Kidney (tissue), 14 donors: ENCODE results near the gene NINL. TPM values are rescaled to one million over a fixed set of nuclear protein-coding genes. Genes with fewer than 3 reads are reported as not detected.

Experiments
- DNase-seq, 5 donors: peaks; one replicate each; pipeline ENCODE4 v3.0.0-alpha.2; 2013 to 2020
- FAIRE-seq: peaks from 2 replicates; lab custom pipeline; 2012; peaks lifted over from hg19 to GRCh38; lab: Jason Lieb, UNC
- H3K27ac ChIP-seq, 2 donors: one replicate each; pipeline ENCODE4 v1.7.0; 2013; ENCODE audit warnings: low read depth in 2 of 2, low read length in 2 of 2, inconsistent platforms in 1 of 2
- H3K27me3 ChIP-seq: one replicate; pipeline ENCODE4 v1.7.1; 2013; ENCODE audit warnings: low read length, inconsistent platforms; ENCODE audit not compliant: control insufficient read depth, insufficient read depth
- H3K36me3 ChIP-seq, 3 donors: one replicate each; pipeline versions ENCODE4 v1.7.0 to v1.7.1; 2013; ENCODE audit warnings: low read length in 3 of 3, control low read depth in 1 of 3, inconsistent platforms in 1 of 3; ENCODE audit not compliant: insufficient read depth in 3 of 3, control insufficient read depth in 2 of 3
- H3K4me1 ChIP-seq, 3 donors: one replicate each; pipeline versions ENCODE4 v1.7.0 to v1.7.1; 2013; ENCODE audit warnings: low read length in 3 of 3, inconsistent platforms in 1 of 3, low read depth in 1 of 3; ENCODE audit not compliant: control insufficient read depth in 2 of 3, insufficient read depth in 2 of 3
- H3K4me3 ChIP-seq, 3 donors: one replicate each; pipeline versions ENCODE4 v1.7.0 to v1.8.1; 2013; ENCODE audit warnings: low read length in 3 of 3, control low read depth in 1 of 3, inconsistent platforms in 1 of 3
- H3K9ac ChIP-seq, 3 donors: one replicate each; pipeline versions ENCODE4 v1.7.0 to v1.7.1; 2013; ENCODE audit warnings: low read length in 3 of 3, control low read depth in 1 of 3, inconsistent platforms in 1 of 3
- H3K9me3 ChIP-seq, 3 donors: one replicate each; pipeline versions ENCODE4 v1.7.0 to v1.7.1; 2013; ENCODE audit warnings: low read length in 3 of 3, control low read depth in 1 of 3, inconsistent platforms in 1 of 3; ENCODE audit not compliant: control insufficient read depth in 2 of 3, insufficient read depth in 1 of 3
- intact Hi-C: fragments of 100-400 bp; cut with DNase I; formaldehyde crosslinking; loops from one replicate; pipeline ENCODE4 v1.11.1; 2022
- polyA plus RNA-seq: library from polyadenylated mRNA; stranded (reverse); fragments of 350-450 nt; fragmentation: Illumina TruSeq; extraction: RNeasy Lipid Tissue Mini Kit (QIAGEN cat#74804); gene quantifications from one replicate; pipeline ENCODE4 v1.2.3, GENCODE V29; 2014; ENCODE audit warnings: low read depth, low replicate concordance; ENCODE audit not compliant: insufficient read depth
- total RNA-seq: library from RNA; stranded (reverse); fragmentation: NEBNext Ultra II Directional; extraction: Animal tissue kit (Norgen Biotek cat#: 25700); gene quantifications from one replicate; pipeline ENCODE4 v1.2.1, GENCODE V29; 2021
- TF ChIP-seq, protein P1 (sequence below): IDR thresholded peaks from 3 replicates; pipeline ENCODE4 v1.5.1; 2012; ENCODE audit warnings: mild to moderate bottlenecking, moderate library complexity, borderline replicate concordance; ENCODE audit not compliant: insufficient read depth; ENCODE audit errors: extremely low read depth
- donor health status: control.
- donor health status: control.
- donor health status: control.
- donor health status: control.
- donor health status: control.
- donor health status: DM: yes; HTN: yes; CAD: no.
- donor health status: Normal renal cell carcinoma (clear cell type).

NINL gene
- total and polyA plus RNA-seq, 2 donors from 2014 or later: 23.4 to 25.2 TPM

- FAIRE-seq (no peak), DNase-seq (peak in 1 of 5 donors; percentile 16)
- Histone ChIP-seq H3K27me3 (no peaks in the 10 kb centered on the region), H3K36me3 (no peaks in the 10 kb centered on the region), H3K9ac (no peak overlapping the region), H3K27ac (no peak overlapping the region), H3K4me3 (no peak overlapping the region), H3K4me1 (peaks cover 0 to 20% (median 6%) of the 10 kb centered on the region in 3 donors), H3K9me3 (no peaks in the 10 kb centered on the region)
- intact Hi-C loops: no loop called here
- TF ChIP-seq, protein P1, sequence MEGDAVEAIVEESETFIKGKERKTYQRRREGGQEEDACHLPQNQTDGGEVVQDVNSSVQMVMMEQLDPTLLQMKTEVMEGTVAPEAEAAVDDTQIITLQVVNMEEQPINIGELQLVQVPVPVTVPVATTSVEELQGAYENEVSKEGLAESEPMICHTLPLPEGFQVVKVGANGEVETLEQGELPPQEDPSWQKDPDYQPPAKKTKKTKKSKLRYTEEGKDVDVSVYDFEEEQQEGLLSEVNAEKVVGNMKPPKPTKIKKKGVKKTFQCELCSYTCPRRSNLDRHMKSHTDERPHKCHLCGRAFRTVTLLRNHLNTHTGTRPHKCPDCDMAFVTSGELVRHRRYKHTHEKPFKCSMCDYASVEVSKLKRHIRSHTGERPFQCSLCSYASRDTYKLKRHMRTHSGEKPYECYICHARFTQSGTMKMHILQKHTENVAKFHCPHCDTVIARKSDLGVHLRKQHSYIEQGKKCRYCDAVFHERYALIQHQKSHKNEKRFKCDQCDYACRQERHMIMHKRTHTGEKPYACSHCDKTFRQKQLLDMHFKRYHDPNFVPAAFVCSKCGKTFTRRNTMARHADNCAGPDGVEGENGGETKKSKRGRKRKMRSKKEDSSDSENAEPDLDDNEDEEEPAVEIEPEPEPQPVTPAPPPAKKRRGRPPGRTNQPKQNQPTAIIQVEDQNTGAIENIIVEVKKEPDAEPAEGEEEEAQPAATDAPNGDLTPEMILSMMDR: no peak
These were observed 14.1 kb downstream of the NINL start for GRCh38 chr20:25571240-25571639.

- DNase-seq: peak in 1 of 5 donors; percentile 20
- Histone ChIP-seq H3K27me3 (no peaks in the 10 kb centered on the region), H3K9ac (no peak overlapping the region), H3K4me1 (peaks cover 0 to 20% (median 8%) of the 10 kb centered on the region in 3 donors), H3K36me3 (no peaks in the 10 kb centered on the region), H3K9me3 (no peaks in the 10 kb centered on the region), H3K27ac (no peak overlapping the region), H3K4me3 (no peak overlapping the region)
- intact Hi-C loops: no loop called here
- TF ChIP-seq, protein P1: no peak
- FAIRE-seq: no peak
These were observed 15.2 kb downstream of the NINL start for GRCh38 chr20:25570148-25570530.

DNA sequence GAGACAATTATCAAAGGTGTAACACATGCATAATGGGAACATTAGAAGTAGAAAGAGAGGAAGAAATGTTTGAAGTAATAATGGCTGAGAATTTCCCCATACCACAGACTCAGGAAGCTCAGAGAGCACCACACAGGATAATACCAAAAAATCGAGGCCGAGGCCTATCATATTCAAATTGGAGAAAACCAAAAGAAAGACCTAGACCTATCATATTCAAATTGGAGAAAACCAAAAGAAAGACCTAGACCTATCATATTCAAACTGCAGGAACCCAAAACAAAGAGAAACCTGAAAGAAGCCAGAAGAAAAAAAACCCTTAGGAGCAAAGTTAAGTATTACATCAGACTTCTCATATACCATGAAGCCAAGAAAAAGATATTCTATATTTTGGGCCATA, 18.0 kb downstream of the NINL start:
- intact Hi-C loops: no loop called here
- FAIRE-seq: no peak
- Histone ChIP-seq H3K27me3 (no peaks in the 10 kb centered on the region), H3K27ac (no peak overlapping the region), H3K9ac (no peak overlapping the region), H3K4me3 (no peak overlapping the region), H3K9me3 (no peaks in the 10 kb centered on the region), H3K4me1 (peaks cover 0 to 8% (median 5%) of the 10 kb centered on the region in 3 donors), H3K36me3 (no peaks in the 10 kb centered on the region)
- no peak for DNase-seq
- TF ChIP-seq, protein P1: no peak

GRCh38 chr20:25566821-25567220, 18.5 kb downstream of the NINL start:
- FAIRE-seq (no peak), DNase-seq (no peak)
- Histone ChIP-seq H3K9me3 (no peaks in the 10 kb centered on the region), H3K27ac (no peak overlapping the region), H3K9ac (no peak overlapping the region), H3K27me3 (no peaks in the 10 kb centered on the region), H3K36me3 (no peaks in the 10 kb centered on the region), H3K4me3 (no peak overlapping the region), H3K4me1 (peaks cover 0 to 8% (median under 1%) of the 10 kb centered on the region in 3 donors)
- intact Hi-C loops: no loop called here
- TF ChIP-seq, protein P1: no peak
